Stimulated activated CD4-positive, alpha-beta T cell treated with anti-CD3 and anti-CD28 coated beads, Interleukin-2, amount 100 ng/mL, for 4 hours (primary cell): Measurements from ENCODE around the gene DNAI7.

Source experiments
- DNase-seq: peaks from one replicate; pipeline ENCODE4 v3.0.0-alpha.2; 2020; ENCODE audit warnings: low read depth

The DNAI7 gene

DNA sequence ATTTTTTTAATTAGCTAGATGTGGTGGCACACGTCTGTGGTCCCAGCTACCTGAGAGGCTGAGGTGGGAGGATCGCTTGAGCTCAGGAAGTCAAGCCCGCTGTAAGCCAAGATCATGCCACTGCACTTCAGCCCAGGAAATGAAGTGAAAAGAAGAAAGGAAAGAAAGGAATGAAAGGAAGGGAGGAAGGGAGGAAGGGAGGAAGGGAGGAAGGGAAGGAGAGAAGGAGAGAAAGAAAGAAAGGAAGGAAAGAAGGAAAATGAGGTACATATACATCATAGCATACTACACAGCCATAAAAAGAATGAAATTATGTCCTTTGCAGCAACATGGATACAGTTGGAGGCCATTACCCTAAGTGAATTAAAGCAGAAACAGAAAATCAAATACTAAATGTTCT is 12.2 kb downstream of the DNAI7 start:
- DNase-seq, result no peak

DNA sequence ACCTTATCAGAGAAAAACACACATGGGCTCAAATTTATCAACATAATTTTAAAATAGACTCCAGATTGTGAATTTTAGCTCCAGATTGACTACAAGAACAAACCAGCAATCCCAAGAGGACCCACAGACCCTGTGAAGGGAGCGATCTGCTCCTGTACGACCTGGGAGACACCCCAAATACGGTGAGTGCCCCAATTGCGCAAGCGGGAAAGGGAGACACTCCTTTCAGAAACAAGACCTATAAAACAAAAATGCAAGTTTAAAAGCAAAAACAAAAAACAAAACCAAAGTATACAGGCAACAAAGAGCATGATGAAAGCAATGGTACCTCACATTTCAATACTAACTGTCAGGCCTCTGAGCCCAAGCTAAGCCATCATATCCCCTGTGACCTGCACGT is 32.1 kb downstream of the DNAI7 start:
- DNase-seq, result no peak

DNA sequence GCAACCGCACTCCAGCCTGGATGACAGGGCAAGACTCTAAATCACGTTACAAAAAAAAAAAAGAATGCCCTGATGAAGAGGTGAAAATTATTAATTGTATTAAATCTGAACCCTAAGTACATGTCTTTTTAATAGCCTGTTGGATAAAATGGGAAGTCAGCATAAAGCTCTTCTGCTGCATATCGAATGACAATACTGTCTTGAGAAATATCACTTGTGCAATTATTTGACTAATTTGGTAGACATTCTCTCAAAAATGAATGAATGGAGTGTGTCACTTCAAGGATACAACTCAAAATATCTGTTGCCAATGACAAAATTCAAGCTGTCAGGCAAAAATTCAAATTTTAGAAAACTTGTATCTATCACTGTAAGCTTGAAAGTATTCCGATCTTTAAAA is 38.9 kb downstream of the DNAI7 start:
- no peak for DNase-seq

DNA sequence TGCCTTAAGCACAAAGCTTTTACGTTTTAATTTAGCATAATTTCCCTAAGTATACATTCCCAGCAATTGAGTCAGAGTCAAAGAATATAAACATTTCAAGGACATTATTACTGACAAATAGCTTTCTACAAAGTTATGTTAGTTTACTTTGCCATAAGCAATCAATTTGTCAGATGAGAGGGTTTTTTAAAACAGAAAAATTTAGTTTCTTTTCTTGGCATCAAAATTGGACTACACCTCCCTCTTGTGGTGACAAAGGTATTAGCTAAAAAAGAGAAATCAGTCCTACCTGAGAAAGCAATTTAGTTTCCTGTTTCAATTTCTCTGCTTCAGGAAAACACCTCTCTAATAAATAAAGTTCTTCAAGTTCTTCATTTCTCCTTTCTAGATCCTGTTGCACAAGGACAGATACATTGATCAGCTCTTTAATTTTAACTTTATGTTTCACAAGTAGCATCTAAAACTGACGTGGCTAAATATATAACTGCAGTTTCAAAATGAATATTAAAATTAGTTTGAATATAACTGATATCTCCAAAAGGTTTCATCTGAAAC is 39.9 kb downstream of the DNAI7 start:
- no peak for DNase-seq

DNA sequence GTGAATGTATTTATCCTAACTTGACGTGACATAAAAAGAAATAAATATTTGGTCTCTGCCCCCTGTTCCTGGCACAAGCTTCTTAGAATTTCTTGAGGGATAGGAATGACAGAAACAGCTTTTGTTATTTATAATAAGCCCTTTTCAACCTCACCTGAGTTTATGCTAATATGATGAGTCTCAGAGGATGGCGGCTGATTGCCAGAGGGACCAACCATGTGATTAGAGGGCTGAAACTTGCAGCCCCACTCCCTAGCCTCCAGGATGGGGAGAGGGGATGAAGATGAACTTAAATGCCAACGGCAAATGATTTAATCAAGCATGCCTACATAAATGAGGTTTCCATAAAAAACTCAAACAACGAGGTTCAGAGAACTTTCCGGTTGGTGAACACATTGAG is 42.9 kb downstream of the DNAI7 start:
- no peak for DNase-seq

DNA sequence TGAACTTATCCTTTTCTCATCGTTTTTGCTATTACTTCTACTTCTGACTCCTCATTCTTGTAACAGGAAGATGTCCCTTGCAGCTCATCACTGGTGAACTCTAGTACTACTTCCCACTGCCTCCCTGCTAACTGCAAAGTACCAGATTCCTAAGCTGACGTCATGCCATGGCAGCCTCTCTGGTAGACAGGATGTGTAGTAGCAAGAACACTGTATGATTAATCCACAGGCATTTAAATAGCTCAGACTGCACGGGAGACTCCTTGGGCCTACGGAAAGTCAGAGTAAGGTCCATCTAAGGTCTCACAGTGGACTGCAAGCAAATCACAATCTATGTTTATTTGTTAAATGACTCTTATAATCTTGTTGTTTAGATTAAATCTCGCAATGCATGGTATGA is 43.5 kb downstream of the DNAI7 start:
- no peak for DNase-seq

DNA sequence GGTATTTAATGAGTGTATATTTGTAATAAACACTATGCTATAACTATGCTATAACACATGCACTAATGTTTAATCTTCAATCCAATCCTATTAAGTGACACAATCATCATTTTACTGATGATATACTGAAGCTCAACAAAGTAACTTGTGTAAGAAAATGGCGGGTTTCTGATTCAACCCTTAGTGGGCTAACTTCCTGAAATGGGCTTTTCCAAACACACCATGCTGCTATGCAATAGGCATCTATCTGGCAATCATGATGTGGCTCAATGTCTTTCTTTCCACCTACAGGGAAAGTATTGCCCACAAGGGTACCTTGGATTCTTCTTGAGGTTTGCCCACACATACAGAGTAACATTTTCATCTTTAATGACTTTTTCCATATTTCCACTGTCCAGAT is 48.3 kb downstream of the DNAI7 start:
- no peak for DNase-seq

DNA sequence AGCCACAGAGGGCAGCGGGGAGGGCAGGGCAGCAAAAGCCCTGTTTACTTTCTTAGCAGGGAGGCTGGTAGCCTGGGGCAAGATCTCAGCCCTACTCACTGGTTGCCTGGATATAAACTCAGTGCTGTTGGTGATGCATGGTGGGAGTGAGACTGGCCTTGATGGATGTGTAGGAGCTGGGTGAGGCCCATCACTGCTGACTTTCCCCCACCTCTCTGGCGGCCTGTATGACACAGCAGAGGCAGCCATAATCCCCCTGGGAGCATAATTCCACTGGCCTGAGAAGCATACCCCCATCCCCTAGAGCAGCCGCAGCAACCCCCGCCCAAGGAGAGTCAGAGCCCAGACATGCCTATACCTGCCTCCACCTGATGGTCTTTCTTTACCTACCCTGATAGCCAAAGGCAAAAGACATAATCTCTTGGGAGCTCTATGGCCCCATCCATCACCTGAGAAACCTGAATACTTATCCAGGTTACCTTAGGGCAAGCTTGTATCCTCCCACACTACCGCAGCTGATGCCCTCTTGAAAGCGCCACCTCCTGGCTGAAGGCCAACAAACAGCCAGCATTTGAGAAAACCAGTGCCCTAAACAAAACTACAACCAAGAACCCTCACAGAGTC is 59.3 kb downstream of the DNAI7 start:
- DNase-seq, result no peak

DNA sequence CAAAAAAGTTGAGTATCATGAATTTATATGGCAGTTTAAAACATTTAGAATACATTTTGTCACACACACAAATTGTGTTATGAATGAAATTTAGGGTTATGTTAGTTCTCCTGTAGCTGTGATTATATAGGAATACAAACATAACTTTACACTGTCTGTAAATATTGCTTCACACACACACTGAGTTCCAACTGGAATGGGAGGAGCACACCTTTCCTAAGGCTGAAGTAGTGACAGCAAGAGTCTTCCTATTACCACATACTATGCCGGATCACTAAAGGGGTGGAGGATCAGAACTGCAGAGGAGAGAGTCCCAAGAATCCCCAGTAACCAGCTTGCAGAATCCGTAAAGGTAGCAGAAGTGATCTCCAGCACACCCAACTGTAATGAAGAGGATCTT is 63.7 kb downstream of the DNAI7 start:
- DNase-seq, result no peak

DNA sequence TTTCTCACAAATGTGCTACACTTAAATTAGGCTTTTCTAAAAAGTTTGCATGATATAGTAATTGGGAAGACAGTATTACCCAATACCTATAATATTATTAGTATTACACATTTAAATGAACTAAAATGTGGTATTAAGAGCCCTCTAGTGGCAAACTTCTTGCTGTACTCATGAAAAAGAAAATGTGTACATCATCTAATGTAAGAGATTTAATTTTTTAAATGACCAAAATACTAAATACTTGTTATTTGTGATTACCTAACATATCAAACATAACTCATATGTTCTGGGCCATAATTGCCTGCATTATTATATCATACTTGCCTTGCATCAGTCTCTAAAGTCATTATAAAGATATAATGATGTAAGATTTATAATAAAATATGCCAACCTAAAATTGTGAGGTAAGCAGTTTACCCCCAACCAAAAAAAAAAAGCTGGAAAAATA is 64.2 kb downstream of the DNAI7 start:
- no peak for DNase-seq

DNA sequence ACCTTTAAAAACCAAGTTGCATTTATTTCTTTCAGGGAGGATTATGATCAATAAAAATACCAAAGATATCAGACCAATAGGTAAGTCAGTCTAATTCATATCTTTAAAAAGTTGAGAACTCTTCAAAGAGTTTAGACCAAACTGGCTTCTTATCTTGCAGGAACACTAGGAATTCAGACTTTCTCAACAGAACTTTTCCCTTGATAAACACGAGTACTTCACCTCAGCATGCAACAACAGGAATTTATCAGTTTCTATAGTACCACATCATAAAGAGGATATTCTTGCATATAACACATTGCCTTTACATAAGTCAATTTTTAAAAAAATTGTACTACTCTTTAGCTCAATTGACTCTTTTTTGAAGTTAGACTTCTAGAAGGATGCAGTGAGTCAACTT is 68.2 kb downstream of the DNAI7 start:
- no peak for DNase-seq

DNA sequence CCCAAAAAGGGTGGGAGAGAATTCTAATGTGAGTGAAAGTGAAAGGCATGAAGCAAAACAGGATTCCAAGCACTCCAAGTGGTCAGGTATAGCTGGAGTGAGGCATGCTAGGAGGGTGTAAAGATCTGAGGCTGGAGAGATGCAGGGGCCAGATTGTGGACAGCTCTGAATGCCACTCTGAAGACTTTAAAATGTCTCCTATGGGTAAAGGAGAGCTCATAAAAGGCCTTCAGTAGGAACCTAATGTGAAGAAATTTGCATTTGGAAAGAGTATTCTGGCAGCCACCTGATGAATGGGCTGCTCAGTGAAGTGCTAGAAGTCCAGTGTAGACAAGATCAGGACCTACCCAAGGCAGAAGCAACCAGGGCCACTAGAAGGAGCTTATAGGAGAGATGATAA is 68.9 kb downstream of the DNAI7 start:
- DNase-seq, result no peak

DNA sequence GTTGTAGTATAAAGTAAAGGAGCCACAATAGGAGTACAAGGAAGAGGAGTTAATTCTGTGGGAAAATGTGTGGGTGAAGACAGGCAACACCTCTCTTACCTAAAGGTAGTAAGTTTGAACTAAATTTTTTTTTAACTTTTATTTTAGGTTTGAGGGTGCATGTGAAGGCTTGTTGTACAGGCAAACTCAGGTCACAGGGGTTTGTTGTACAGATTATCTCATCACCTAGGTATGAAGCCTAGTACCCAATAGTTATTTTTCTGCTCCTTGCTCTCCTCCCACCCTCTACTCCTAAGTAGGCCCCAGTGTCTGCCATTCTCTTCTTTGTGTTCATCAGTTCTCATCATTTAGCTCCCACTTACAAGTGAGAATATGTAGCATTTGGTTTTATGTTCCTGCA is 70.5 kb downstream of the DNAI7 start:
- no peak for DNase-seq

DNA sequence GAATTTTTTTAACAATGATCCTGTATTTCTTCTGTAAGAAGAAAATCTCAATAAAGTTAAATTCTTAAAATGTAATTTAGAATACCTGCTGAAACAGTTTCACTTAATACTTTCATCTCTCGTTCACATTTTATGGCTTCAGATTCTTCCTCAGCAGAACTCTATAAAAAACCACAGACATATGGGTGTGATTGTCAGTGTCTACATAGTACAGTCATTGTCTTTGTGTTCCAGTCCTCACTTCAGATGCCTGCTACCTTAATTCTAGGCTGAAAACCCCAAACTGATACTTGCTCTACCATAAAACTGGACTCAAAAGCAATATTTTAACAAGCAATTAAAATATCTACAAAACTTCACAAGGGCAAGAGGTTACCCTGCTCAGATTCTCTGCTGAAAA is 71.8 kb downstream of the DNAI7 start:
- no peak for DNase-seq

DNA sequence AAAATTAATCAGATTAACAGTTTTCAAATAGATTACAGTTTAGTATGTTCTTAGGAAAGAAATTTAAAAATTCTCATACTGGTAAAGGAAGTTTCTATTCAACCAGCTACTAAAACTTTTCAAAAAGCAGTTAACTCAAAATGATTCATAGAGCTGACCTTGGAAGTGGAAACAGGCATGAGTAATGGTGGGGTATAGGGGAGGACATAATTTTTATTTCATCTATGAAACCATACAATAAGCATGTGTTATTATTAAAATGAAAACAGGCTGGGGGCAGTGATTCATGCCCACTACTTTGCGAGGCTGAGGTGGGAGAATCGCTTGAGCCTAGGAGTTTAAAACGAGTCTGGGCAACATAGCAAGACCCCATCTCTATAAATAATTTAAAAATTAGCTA is 73.0 kb downstream of the DNAI7 start:
- no peak for DNase-seq

DNA sequence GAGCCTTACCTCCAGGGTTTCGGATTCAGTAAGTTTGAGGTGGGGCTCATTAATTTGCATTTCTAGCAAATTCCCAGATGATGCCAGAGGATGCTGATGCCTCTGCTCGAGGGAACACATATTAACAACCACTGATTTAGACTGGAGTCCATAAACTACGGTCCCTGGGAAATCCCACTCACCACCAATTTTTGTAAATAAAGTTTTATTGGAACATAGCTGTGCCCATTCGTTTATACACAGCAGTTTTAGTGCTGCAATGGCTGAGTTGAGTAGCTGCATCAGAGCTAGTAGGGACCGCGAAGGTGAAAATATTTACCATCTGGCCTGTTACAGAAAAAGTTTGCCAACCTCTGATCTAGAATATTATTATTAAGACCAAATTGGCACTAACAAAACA is 73.8 kb downstream of the DNAI7 start:
- DNase-seq, result no peak

DNA sequence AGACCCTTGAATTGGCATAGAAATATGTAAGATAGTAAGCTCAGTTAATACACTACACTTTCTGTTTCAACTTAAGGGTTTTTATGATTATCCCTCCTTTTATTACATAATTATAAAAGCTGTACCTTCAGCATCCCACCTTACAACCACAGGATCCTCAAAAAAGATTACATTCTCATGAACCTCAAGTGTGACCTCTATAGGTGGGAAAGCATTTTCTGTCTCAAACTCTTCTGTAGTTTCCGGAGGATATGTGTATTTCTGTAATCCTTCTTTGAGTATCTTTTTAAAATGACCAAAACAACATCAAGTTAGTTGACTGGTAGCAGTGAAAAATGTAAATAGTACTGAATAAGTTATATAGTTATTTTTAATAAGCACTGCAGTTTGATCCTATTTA is 75.9 kb downstream of the DNAI7 start:
- DNase-seq, result no peak

DNA sequence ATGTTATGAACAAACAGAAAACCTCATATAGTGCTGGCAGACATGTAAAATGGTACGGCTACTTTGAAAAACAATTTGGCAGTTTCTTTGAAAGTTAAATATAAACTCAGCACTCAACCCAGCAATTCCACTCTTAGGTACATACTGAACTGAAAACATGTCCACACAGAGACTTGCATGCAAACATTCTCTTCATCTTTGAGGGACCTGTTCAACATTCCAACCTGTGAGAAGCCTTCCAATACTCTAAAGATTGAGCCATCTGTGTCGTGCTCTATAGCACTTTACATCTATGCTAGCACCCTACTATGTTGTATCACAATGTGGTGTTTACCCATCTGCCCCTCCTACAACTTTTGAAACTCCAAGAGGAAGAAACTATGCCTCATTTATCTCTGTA is 79.3 kb downstream of the DNAI7 start:
- no peak for DNase-seq

DNA sequence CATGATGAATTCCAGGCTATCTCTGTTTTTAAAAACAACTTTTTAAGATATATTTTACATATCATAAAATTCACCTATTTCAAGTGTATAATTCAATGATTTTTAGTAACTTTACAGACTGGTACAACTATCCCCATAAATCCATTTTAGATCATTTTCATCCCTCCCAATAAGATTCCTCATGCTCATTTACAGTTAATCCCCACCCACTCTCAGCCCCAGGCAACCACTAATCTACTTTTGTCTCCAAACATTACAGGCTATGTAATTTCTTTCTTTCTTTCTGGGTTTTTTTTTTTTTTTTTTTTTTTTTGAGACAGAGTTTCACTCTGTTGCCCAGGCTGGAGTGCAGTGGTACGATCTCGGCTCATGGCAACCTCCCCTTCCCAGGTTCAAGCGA is 81.3 kb downstream of the DNAI7 start:
- no peak for DNase-seq

DNA sequence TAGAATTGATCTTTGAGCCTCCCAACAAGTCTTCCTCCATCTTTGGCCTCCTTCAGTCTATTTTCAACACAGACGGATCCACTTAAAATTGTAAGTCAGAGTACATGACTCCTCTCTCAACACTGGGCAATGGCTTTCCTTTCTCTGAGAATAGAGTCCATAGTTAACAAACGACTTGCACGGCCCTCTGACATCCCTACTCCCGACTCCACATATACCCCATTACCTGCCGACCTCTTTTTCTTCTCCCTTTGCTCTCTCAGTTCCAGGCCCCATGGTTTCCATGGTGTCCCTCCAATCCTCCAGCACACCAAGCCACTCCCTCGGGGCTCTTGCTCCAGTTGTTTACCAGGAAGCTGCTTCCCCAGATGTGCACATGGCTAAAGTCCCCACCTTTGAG is 84.7 kb downstream of the DNAI7 start:
- DNase-seq, result no peak

DNA sequence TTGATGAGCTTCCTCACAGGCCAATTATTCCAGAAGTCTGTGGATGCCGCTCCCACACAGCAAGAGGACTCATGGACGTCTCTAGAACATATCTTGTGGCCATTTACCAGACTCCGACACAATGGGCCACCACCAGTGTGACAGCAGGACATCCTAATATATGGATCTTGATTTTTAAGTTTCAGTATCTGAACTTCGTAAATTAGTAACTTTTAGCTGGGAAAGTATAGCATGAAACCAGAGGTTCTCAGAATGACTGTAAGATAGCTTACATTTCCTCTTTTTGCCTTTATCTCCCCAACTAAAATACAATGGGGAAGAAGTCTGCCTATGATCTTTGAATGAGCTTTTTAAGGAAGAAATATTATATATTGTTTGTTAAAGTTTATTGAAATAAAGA is 87.0 kb downstream of the DNAI7 start:
- no peak for DNase-seq

DNA sequence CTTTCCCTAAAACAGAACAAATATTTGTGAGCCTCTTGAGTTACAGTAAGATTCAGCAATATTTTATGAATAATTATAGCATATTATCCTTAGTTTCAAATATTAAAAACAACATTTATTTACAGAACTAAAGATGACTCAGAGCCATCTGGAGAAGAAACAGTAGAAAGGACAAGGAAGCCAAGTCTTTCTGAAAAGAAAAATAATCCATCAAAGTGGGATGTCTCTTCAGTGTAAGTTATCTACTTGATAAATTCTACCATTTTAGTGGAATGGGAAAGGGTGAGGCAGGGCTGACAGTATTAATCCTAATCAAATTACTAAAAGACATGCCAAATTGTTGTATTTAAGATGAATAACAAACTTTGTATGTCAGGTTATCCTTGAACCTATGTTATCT is 88.1 kb downstream of the DNAI7 start:
- no peak for DNase-seq

DNA sequence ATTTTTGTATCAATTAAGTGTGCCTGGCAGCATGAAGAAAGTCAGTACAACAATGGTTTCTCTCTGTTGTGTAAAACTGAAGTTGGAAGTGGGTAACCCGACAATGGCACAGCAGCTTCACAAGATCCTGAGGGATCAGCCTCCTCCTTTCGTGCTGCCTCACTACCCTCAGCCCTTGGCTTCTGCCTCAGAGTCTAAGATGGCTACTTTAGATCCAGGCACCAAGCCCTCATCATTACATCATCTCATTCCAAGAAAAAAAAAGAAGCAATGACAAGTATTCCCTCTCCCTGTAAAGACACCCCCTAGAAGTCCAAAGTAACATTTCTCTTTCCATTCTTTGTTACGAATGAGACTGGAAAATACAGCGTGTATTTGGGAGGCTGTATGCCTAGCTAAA is 92.6 kb downstream of the DNAI7 start:
- DNase-seq, result no peak

DNA sequence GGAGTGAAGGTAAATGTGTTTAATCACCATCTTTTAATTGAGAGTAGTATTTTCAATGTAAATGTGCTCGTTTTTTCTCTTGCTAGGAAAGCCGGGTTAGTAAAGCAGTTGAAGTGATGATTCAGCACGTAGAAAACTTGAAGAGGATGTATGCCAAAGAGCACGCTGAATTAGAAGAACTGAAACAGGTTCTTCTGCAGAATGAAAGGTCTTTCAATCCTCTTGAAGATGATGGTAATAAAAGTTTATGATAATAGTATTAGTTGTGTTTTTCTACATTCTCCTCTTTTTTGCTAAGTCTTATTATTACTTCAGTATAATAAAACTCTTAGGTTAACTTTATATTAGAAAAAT is 93.9 kb downstream of the DNAI7 start:
- no peak for DNase-seq
